ENCODE data around the gene POLR2A. TPM values are rescaled to one million over a fixed set of nuclear protein-coding genes. Genes with fewer than 3 reads are reported as not detected.

POLR2A gene
- total and polyA plus RNA-seq, 2 of the 4 experiments (the other 2 are of a cell fraction), result 54.0 to 56.6 TPM

- TF ChIP-seq ELK1 (IDR thresholded peaks at IDR 0.05; ENCODE audit: borderline replicate concordance, low read depth, low read length) (no peak), RAD21 (IDR thresholded peaks at IDR 0.05; ENCODE audit: low read length) (peak; percentile 82), MXI1 (IDR thresholded peaks at IDR 0.05; ENCODE audit: borderline replicate concordance, low read depth, low read length) (peak; percentile 80)
Observed at GRCh38 chr17:7436556-7437368, 47.4 kb upstream of the POLR2A start (continued).
